ENCODE results near the gene ESYT2. TPM values are rescaled to one million over a fixed set of nuclear protein-coding genes. Genes with fewer than 3 reads are reported as not detected.

Gene ESYT2
- total RNA-seq, 1 experiment from 2014 or later: 68.2 TPM

- H3K4me1 ChIP-seq (ENCODE audit: control insufficient read depth in 1 of 2, insufficient read depth in 2 of 2, low read length in 2 of 2): peaks cover 6 to 21% of the 10 kb centered on the region in 2 experiments; a peak in 3 of 4 replicates
- DNase-seq (ENCODE audit: low read depth, low spot score) (no peak), ATAC-seq (no peak)
- H2AFZ ChIP-seq (ENCODE audit: low read depth, low read length, poor library complexity, severe bottlenecking): no peak overlapping the region
- no peak overlapping the region for H3K4me2 ChIP-seq (ENCODE audit: low read length)
- H3K36me3 ChIP-seq (ENCODE audit: control insufficient read depth in 1 of 2, insufficient read depth in 2 of 2, low read length in 2 of 2): peaks cover 8 to 34% of the 10 kb centered on the region in 2 experiments; a peak in 2 of 4 replicates
- RAD21 ChIA-PET (ENCODE audit: low non-redundant PET in 1 of 2, low total read pairs in 2 of 2, uncharacterized antibody in 2 of 2, unreplicated experiment in 2 of 2): no interaction called here
- no peaks in the 10 kb centered on the region for H3K9me2 ChIP-seq (ENCODE audit: insufficient read depth)
- intact Hi-C loops (cut with micrococcal nuclease): loop anchor here (10.0 kb wide), 1 partner anchor 123 kb away; the partner anchor contains the start of gene ESYT2
- no peaks in the 10 kb centered on the region for H3K27me3 ChIP-seq (ENCODE audit: insufficient read depth, low read length)
- POLR2A ChIA-PET: no interaction called here
- CTCF ChIA-PET: no interaction called here
- no peak overlapping the region for H3K27ac ChIP-seq (ENCODE audit: low read depth, low read length)
- BruUV-seq (replicated peaks): no TSS peak
- no peaks in the 10 kb centered on the region for H4K20me1 ChIP-seq (ENCODE audit: insufficient read depth)
- H3K79me2 ChIP-seq (ENCODE audit: insufficient read depth, low read length): peaks cover 74% of the 10 kb centered on the region
- TF ChIP-seq TCF7L2 (IDR thresholded peaks at IDR 0.05; ENCODE audit: borderline replicate concordance, extremely low read depth, insufficient read depth, insufficient read length) (no peak), POLR2AphosphoS5 (IDR thresholded peaks at IDR 0.05; ENCODE audit: low read depth, low read length) (no peak), ZNF274 (IDR thresholded peaks at IDR 0.05; ENCODE audit: low read depth, low read length) (no peak), ELF1 (IDR thresholded peaks at IDR 0.05; ENCODE audit: borderline replicate concordance, low read depth) (no peak), FOSL1 (IDR thresholded peaks at IDR 0.05; ENCODE audit: low read depth) (no peak), JUND (IDR thresholded peaks at IDR 0.05) (no peak), ATF3 (IDR thresholded peaks at IDR 0.05) (no peak), SP1 (IDR thresholded peaks at IDR 0.05; ENCODE audit: low read depth) (no peak), YY1 (IDR thresholded peaks at IDR 0.05; ENCODE audit: extremely low read depth, insufficient replicate concordance, low read depth, low read length) (no peak), MAX (IDR thresholded peaks at IDR 0.05) (no peak), EGR1 (IDR thresholded peaks at IDR 0.05; ENCODE audit: low read depth) (no peak), RAD21 (IDR thresholded peaks at IDR 0.05; ENCODE audit: low read depth) (no peak), EZH2phosphoT487 (IDR thresholded peaks at IDR 0.05; ENCODE audit: borderline replicate concordance) (no peak), CBX3 (IDR thresholded peaks at IDR 0.05; ENCODE audit: low read depth) (no peak), ZFX (IDR thresholded peaks at IDR 0.05) (no peak), CEBPB (IDR thresholded peaks at IDR 0.05; ENCODE audit: low read depth) (no peak)
- H3K9me3 ChIP-seq (ENCODE audit: control insufficient read depth in 1 of 2, insufficient read depth in 1 of 2, low read depth in 1 of 2, low read length in 2 of 2): no peaks in the 10 kb centered on the region
- no peak overlapping the region for H3K4me3 ChIP-seq (replicated peaks in 1 of 2; ENCODE audit: low read depth in 1 of 2, low read length in 2 of 2)
- no peak overlapping the region for H3K9ac ChIP-seq (ENCODE audit: low read length)
Measured at GRCh38 chr7:158702196-158702595, 127.1 kb downstream of the ESYT2 start.

Measured in HCT116 (cell line).